Activated CD4-positive, alpha-beta T cell treated with anti-CD3 and anti-CD28 coated beads, Interleukin-2, amount 10 ng/mL, durations not matched to agents 24 days and 14 days (primary cell): ENCODE data around the gene ZBTB37. TPM values are rescaled to one million over a fixed set of nuclear protein-coding genes. Genes with fewer than 3 reads are reported as not detected.

Experiments
- DNase-seq: peaks from one replicate; pipeline ENCODE4 v3.0.0; 2022
- H3K27ac Mint-ChIP-seq: one replicate; pipeline ENCODE4 v1.8.0; 2022; ENCODE audit warnings: mild to moderate bottlenecking, mixed read lengths
- H3K27me3 Mint-ChIP-seq: one replicate; pipeline ENCODE4 v1.8.0; 2022; ENCODE audit warnings: mixed read lengths
- H3K36me3 Mint-ChIP-seq: one replicate; pipeline ENCODE4 v1.8.0; 2022; ENCODE audit warnings: low read depth, mild to moderate bottlenecking, mixed read lengths
- H3K4me1 Mint-ChIP-seq: one replicate; pipeline ENCODE4 v1.8.0; 2021; ENCODE audit warnings: mixed read lengths
- H3K4me3 Mint-ChIP-seq: one replicate; pipeline ENCODE4 v1.8.0; 2022; ENCODE audit warnings: mild to moderate bottlenecking, moderate library complexity, mixed read lengths
- H3K9me3 Mint-ChIP-seq: one replicate; pipeline ENCODE4 v1.8.0; 2021; ENCODE audit warnings: mixed read lengths
- intact Hi-C: fragments of 100-400 bp; cut with micrococcal nuclease; formaldehyde crosslinking; loops from one replicate; pipeline ENCODE4 v1.15.1; 2023
- total RNA-seq: library from RNA; stranded (reverse); gene quantifications from 2 replicates; pipeline ENCODE4 v1.2.3, GENCODE V29; 2022

Gene ZBTB37
- total RNA-seq, 1 donor from 2014 or later = 9.1 TPM

- no peak for DNase-seq
- H3K9me3 Mint-ChIP-seq = no peaks in the 10 kb centered on the region
- no peaks in the 10 kb centered on the region for H3K4me1 Mint-ChIP-seq
- intact Hi-C loops = no loop called here
- H3K27me3 Mint-ChIP-seq = no peaks in the 10 kb centered on the region
- H3K36me3 Mint-ChIP-seq = peaks cover 46% of the 10 kb centered on the region
- no peak overlapping the region for H3K27ac Mint-ChIP-seq
- H3K4me3 Mint-ChIP-seq = no peak overlapping the region
Observed at GRCh38 chr1:173946380-173946921, 78.3 kb downstream of the ZBTB37 start.

- H3K9me3 Mint-ChIP-seq = no peaks in the 10 kb centered on the region
- H3K36me3 Mint-ChIP-seq = peaks cover 41% of the 10 kb centered on the region
- intact Hi-C loops = no loop called here
- H3K27ac Mint-ChIP-seq = no peak overlapping the region
- no peak overlapping the region for H3K4me3 Mint-ChIP-seq
- H3K4me1 Mint-ChIP-seq = peaks cover 9% of the 10 kb centered on the region
- H3K27me3 Mint-ChIP-seq = no peaks in the 10 kb centered on the region
- no peak for DNase-seq
Observed at GRCh38 chr1:173948594-173948993, 80.4 kb downstream of the ZBTB37 start.

Other genes starting within 250 kb of the ZBTB37 start
- gene TEX50, start 233.0 kb upstream of the ZBTB37 start, total RNA-seq = not detected in 2 replicates
- gene ANKRD45, start 198.5 kb upstream of the ZBTB37 start, total RNA-seq = not detected in 2 replicates
- 15.4 and 17.1 TPM in 2 replicates for gene KLHL20, start 153.4 kb upstream of the ZBTB37 start, total RNA-seq
- gene DARS2, start 43.7 kb upstream of the ZBTB37 start, total RNA-seq = 47.6 and 52.2 TPM in 2 replicates
- 23.2 and 24.4 TPM in 2 replicates for gene CENPL, start 43.5 kb upstream of the ZBTB37 start, total RNA-seq
- gene GAS5, start 391 bp upstream of the ZBTB37 start, total RNA-seq = 695 and 703 TPM in 2 replicates
- gene SERPINC1, start 48.9 kb downstream of the ZBTB37 start, total RNA-seq = not detected in 2 replicates
- gene RC3H1, start 154.0 kb downstream of the ZBTB37 start, total RNA-seq = 41.7 and 43.3 TPM in 2 replicates